NCI-H187 treated with DMSO at 0.1 percent for 48 hours (cell line): Measurements from ENCODE around the gene H2BW1.
"Not testable (repeated sequence)": the region's sequence is repeated elsewhere in the genome, so short reads cannot be mapped to it uniquely, and the experiment has no call there.

Source experiments
- DNase-seq: peaks from one replicate; lab custom pipeline; 2025; lab: John Stamatoyannopoulos, UW

Gene H2BW1

GRCh38 chrX:104013606-104014005 is at the start of gene H2BW1:
TSS of gene H2BW1 (minus strand) at chrX:104013708. CDS start at chrX:104013576, 132 bp downstream.
- DNase-seq: no peak

- DNase-seq: not testable (repeated sequence)
Measured at GRCh38 chrX:104062636-104063035, 49.1 kb upstream of the H2BW1 start.

GRCh38 chrX:104054956-104055355 is 41.4 kb upstream of the H2BW1 start:
- DNase-seq: not testable (repeated sequence)

GRCh38 chrX:104047171-104047570 is 33.7 kb upstream of the H2BW1 start:
- no peak for DNase-seq

- DNase-seq: no peak
Measured at GRCh38 chrX:104045642-104046041, 32.1 kb upstream of the H2BW1 start.

GRCh38 chrX:104041003-104041402 is 27.5 kb upstream of the H2BW1 start:
- no peak for DNase-seq

- no peak for DNase-seq
Measured at GRCh38 chrX:104039689-104040505, 26.4 kb upstream of the H2BW1 start, which contains the start of gene H2BW2. TSS of gene H2BW2 (plus strand) at chrX:104039956. CDS start at chrX:104039995, 39 bp downstream.

- DNase-seq: no peak
Measured at GRCh38 chrX:104018126-104018525, 4.6 kb upstream of the H2BW1 start.

GRCh38 chrX:104015576-104015975 is 2.1 kb upstream of the H2BW1 start:
- DNase-seq: not testable (repeated sequence)

- no peak for DNase-seq
Measured at GRCh38 chrX:104013158-104013557, 350 bp downstream of the H2BW1 start.

- no peak for DNase-seq
Measured at GRCh38 chrX:104008831-104009230, 4.7 kb downstream of the H2BW1 start.

- DNase-seq: no peak
Measured at GRCh38 chrX:103999234-103999633, 14.3 kb downstream of the H2BW1 start.

GRCh38 chrX:103983508-103983907 is 30.0 kb downstream of the H2BW1 start:
- not testable (repeated sequence) for DNase-seq

- not testable (repeated sequence) for DNase-seq
Measured at GRCh38 chrX:103962411-103963278, 50.9 kb downstream of the H2BW1 start, which contains the start of gene TMSB15B. TSS of gene TMSB15B (plus strand) at chrX:103962627.
